Neural progenitor cell (in vitro differentiated cells): ENCODE data around the gene VPS8. TPM values are rescaled to one million over a fixed set of nuclear protein-coding genes. Genes with fewer than 3 reads are reported as not detected.

Experiments
- DNase-seq: peaks from one replicate; pipeline ENCODE4 v3.0.0-alpha.2; 2016; ENCODE audit warnings: low spot score
- H2AFZ ChIP-seq: fragments of 200-600 bp; sonication (generic); replicated peaks from 2 replicates; pipeline ENCODE4 v1.6.1; 2016; ENCODE audit warnings: antibody characterized with exemption
- H3F3A ChIP-seq: fragments of 200-600 bp; sonication (generic); 2 replicates; pipeline ENCODE4 v1.6.1; 2016; ENCODE audit warnings: antibody characterized with exemption, low read depth
- H3K27ac ChIP-seq: fragments of 200-600 bp; sonication (generic); 2 replicates; pipeline ENCODE4 v1.5.1; 2016; ENCODE audit warnings: mild to moderate bottlenecking
- H3K27me3 ChIP-seq: fragments of 200-600 bp; sonication (generic); 2 replicates; pipeline ENCODE4 v1.6.1; 2016; ENCODE audit warnings: mild to moderate bottlenecking, moderate library complexity
- H3K36me3 ChIP-seq: fragments of 200-600 bp; sonication (generic); 2 replicates; pipeline ENCODE4 v1.5.1; 2016
- H3K4me1 ChIP-seq: fragments of 200-600 bp; sonication (generic); 2 replicates; pipeline ENCODE4 v1.6.1; 2016; ENCODE audit warnings: mixed run types
- H3K4me2 ChIP-seq: fragments of 200-600 bp; sonication (generic); 2 replicates; pipeline ENCODE4 v1.6.1; 2016
- H3K4me3 ChIP-seq: fragments of 200-600 bp; sonication (generic); 2 replicates; pipeline ENCODE4 v1.5.1; 2016
- H3K79me2 ChIP-seq: fragments of 200-600 bp; sonication (generic); 2 replicates; pipeline ENCODE4 v1.6.1; 2016; ENCODE audit warnings: low read depth
- H3K9ac ChIP-seq: fragments of 200-600 bp; sonication (generic); 2 replicates; pipeline ENCODE4 v1.6.1; 2016
- H3K9me3 ChIP-seq: fragments of 200-600 bp; sonication (generic); 2 replicates; pipeline ENCODE4 v1.5.1; 2016; ENCODE audit warnings: low read depth
- H4K20me1 ChIP-seq: fragments of 200-600 bp; sonication (generic); 2 replicates; pipeline ENCODE4 v1.6.1; 2016; ENCODE audit warnings: low read depth
- H3K27ac Mint-ChIP-seq: 3 replicates; pipeline ENCODE4 v1.8.0; 2021; ENCODE audit warnings: mixed read lengths
- H3K27me3 Mint-ChIP-seq: 2 replicates; pipeline ENCODE4 v1.8.0; 2022; ENCODE audit warnings: low read depth, mild to moderate bottlenecking, inconsistent platforms, moderate library complexity, mixed read lengths; ENCODE audit not compliant: insufficient read depth
- H3K36me3 Mint-ChIP-seq: 3 replicates; pipeline ENCODE4 v1.8.0; 2021; ENCODE audit warnings: mixed read lengths
- H3K4me1 Mint-ChIP-seq: 3 replicates; pipeline ENCODE4 v1.8.0; 2021; ENCODE audit warnings: mixed read lengths
- H3K4me3 Mint-ChIP-seq: 3 replicates; pipeline ENCODE4 v1.8.0; 2021; ENCODE audit warnings: mild to moderate bottlenecking, moderate library complexity, mixed read lengths
- H3K9me3 Mint-ChIP-seq: 3 replicates; pipeline ENCODE4 v1.8.0; 2020; ENCODE audit warnings: mixed read lengths
- CTCF ChIP-seq: fragments of 200-600 bp; sonication (generic); IDR thresholded peaks from 2 replicates; pipeline ENCODE4 v1.5.1; 2017; ENCODE audit warnings: antibody characterized with exemption, mild to moderate bottlenecking
- EZH2 ChIP-seq: fragments of 200-600 bp; sonication (generic); IDR thresholded peaks from 2 replicates; pipeline ENCODE4 v1.6.1; 2017; ENCODE audit warnings: antibody characterized with exemption, mild to moderate bottlenecking, moderate library complexity
- EZH2phosphoT487 ChIP-seq: fragments of 200-600 bp; sonication (generic); IDR thresholded peaks from 2 replicates; pipeline ENCODE4 v1.6.1; 2017; ENCODE audit warnings: antibody characterized with exemption
- total RNA-seq: library from RNA; depleted of rRNA; stranded (reverse); fragments of >200 nt; gene quantifications from 2 replicates; pipeline ENCODE4 v1.2.3, GENCODE V29; 2015; ENCODE audit warnings: low replicate concordance

The VPS8 gene
- total RNA-seq, 1 donor from 2014 or later = 93.1 TPM

DNA sequence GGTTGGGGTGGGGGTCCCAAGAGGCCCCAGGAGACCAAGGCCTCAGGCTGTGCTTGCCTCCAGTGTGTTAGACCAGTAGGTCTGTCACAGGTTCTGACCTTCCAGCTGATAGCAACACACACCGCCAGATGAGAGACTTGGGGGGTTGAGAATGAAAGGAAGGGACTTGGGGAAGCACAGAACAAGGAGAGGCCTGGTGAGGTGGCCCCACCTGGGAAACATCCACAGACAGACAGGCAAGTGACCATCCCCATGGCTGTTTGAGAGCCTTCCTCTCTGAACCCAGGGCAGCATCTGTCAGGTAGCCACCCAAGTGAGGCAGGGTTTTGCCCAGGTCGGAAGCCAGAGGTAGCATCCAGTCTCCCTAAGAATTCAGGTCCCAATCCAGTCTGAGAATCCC, 35.0 kb upstream of the VPS8 start:
- no peaks in the 10 kb centered on the region for H3K36me3 ChIP-seq
- no peak overlapping the region for H3K27ac ChIP-seq
- no peak overlapping the region for H3K4me3 Mint-ChIP-seq
- H3K4me1 Mint-ChIP-seq = peaks cover 52% of the 10 kb centered on the region
- no peak overlapping the region for H2AFZ ChIP-seq
- no peaks in the 10 kb centered on the region for H3K9me3 ChIP-seq
- peaks cover 15% of the 10 kb centered on the region for H3K4me1 ChIP-seq
- no peak for TF ChIP-seq CTCF
- no peak for TF ChIP-seq EZH2phosphoT487
- no peak for TF ChIP-seq EZH2
- H3K36me3 Mint-ChIP-seq = no peaks in the 10 kb centered on the region
- peaks cover 9% of the 10 kb centered on the region for H3F3A ChIP-seq
- no peaks in the 10 kb centered on the region for H3K27me3 ChIP-seq
- H3K9ac ChIP-seq = no peak overlapping the region
- no peaks in the 10 kb centered on the region for H3K9me3 Mint-ChIP-seq
- H3K79me2 ChIP-seq = no peaks in the 10 kb centered on the region
- H3K4me3 ChIP-seq = no peak overlapping the region
- no peak for DNase-seq
- peak overlapping the region; percentile 58 for H3K27ac Mint-ChIP-seq
- H4K20me1 ChIP-seq = no peaks in the 10 kb centered on the region
- H3K27me3 Mint-ChIP-seq = peaks cover 8% of the 10 kb centered on the region
- no peak overlapping the region for H3K4me2 ChIP-seq

DNA sequence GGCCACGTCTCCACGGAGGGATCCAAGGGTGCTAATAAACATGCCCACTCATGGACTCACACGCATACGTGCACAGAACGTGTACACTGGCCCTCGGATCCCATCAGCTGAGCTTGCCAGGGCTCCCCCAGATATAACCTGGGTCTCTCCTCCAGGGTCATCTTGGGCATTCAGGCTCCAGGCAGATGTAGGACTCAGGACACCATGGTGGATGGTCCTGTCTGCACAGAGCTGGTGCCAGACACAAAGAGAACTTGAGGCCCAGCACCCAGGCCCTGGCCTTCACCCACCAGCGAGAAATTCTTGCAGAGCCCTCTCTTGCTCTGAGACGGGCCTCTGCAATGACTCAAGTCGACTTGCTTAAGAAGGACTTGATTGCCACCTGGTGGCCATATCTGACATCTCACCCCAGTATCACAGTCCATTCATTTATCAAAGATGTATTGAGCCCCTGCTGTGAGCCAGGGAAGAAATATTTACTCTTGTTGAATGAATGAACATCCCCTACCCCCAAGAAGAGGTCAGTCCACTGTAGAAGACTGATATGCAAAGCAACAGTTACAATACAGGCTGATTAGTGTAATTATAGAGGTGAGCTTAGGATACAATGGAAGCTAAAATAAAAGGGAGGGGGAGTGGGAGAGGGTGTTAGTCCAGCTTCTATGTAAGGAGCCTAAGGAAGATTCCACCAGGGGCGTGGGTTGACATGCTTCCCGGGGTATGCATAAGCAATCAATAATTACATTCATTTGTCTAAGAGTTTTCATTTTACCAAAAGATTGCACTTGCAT, 34.2 kb upstream of the VPS8 start:
- Mint-ChIP-seq H3K4me3 (no peak overlapping the region), H3K4me1 (peaks cover 48% of the 10 kb centered on the region), H3K27me3 (peaks cover 4% of the 10 kb centered on the region), H3K9me3 (no peaks in the 10 kb centered on the region), H3K27ac (no peak overlapping the region), H3K36me3 (no peaks in the 10 kb centered on the region)
- Histone ChIP-seq H3K27me3 (no peaks in the 10 kb centered on the region), H3K9me3 (no peaks in the 10 kb centered on the region), H3K9ac (no peak overlapping the region), H3K27ac (no peak overlapping the region), H4K20me1 (no peaks in the 10 kb centered on the region), H3K4me3 (no peak overlapping the region), H3F3A (peaks cover 9% of the 10 kb centered on the region), H3K36me3 (no peaks in the 10 kb centered on the region), H3K4me2 (no peak overlapping the region), H3K4me1 (peaks cover 15% of the 10 kb centered on the region), H2AFZ (no peak overlapping the region), H3K79me2 (no peaks in the 10 kb centered on the region)
- DNase-seq = peak; percentile 91
- TF ChIP-seq CTCF (peak; percentile 94), EZH2phosphoT487 (no peak), EZH2 (no peak)

GRCh38 chr3:184778426-184779332, 33.3 kb upstream of the VPS8 start:
- Histone ChIP-seq H3K9ac (no peak overlapping the region), H3F3A (peaks cover 4% of the 10 kb centered on the region), H3K27me3 (no peaks in the 10 kb centered on the region), H2AFZ (peak overlapping the region; percentile 31), H3K4me2 (no peak overlapping the region), H3K9me3 (no peaks in the 10 kb centered on the region), H3K79me2 (no peaks in the 10 kb centered on the region), H4K20me1 (no peaks in the 10 kb centered on the region), H3K36me3 (no peaks in the 10 kb centered on the region), H3K4me3 (no peak overlapping the region), H3K4me1 (peaks cover 15% of the 10 kb centered on the region), H3K27ac (no peak overlapping the region)
- H3K9me3 Mint-ChIP-seq = no peaks in the 10 kb centered on the region
- peaks cover 7% of the 10 kb centered on the region for H3K27me3 Mint-ChIP-seq
- no peak overlapping the region for H3K27ac Mint-ChIP-seq
- H3K4me3 Mint-ChIP-seq = no peak overlapping the region
- no peaks in the 10 kb centered on the region for H3K36me3 Mint-ChIP-seq
- DNase-seq = no peak
- TF ChIP-seq EZH2phosphoT487 (no peak), CTCF (no peak), EZH2 (no peak)
- H3K4me1 Mint-ChIP-seq = peaks cover 43% of the 10 kb centered on the region
